Measurements from ENCODE around the gene TNFRSF14. TPM values are rescaled to one million over a fixed set of nuclear protein-coding genes. Genes with fewer than 3 reads are reported as not detected.

Gene TNFRSF14
- total RNA-seq, 2 experiments from 2014 or later = 145 to 152 TPM

DNA sequence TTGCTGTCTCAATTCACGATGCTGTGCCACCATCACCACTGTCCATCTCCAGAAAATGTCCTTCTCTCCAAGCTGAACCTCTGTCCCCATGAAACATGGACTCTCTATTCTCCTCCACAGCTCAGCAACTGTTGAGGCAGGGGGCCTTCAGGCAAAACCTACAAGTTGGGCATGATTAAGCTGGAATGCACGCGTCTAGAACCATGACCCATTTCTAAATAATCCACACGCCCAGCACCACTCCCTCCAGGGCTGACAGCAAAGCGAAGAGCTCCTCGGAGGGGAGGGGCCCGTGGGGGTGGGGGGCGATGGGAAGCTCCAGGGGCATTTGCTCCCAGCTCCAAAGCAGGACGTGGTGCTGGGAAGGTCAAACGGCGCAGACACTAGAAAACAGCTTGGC, 22.8 kb upstream of the TNFRSF14 start:
- Mint-ChIP-seq H3K36me3 (no peaks in the 10 kb centered on the region), H3K4me3 (no peak overlapping the region), H3K27ac (no peak overlapping the region), H3K27me3 (peaks cover 8% of the 10 kb centered on the region), H3K9me3 (no peaks in the 10 kb centered on the region), H3K4me1 (ENCODE audit: low read depth) (peaks cover 9% of the 10 kb centered on the region)
- intact Hi-C loops (cut with micrococcal nuclease) = no loop called here
- ChIA-PET CTCF (interaction anchor here (1.3 kb wide), 1 partner anchor 14 kb away, joined by 3 read pairs; no protein-coding TSS in a partner anchor), POLR2A (interaction anchor here (0.6 to 0.9 kb wide), 2 partner anchors 9 to 14 kb away, joined by 3 to 4 read pairs; no protein-coding TSS in a partner anchor)
- DNase-seq = no peak

DNA sequence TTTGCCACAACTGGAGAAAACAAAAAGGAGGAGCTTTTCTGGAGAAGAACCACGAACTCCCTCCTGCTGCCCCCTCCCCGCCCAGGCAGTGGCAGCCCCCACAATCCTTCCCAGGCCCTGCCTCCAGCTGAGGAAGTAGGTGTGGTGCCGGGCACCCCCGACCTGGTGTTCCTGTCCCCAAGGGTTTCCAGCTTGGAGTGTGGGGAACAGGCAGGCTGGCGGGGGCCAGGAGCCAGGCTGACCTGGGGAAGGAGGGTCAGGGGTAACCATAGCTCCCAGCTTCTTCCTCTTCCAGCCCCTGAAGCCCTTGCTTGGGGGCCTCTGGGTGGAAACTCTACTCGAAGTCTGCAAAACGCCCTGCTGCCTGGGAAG, 21.9 kb upstream of the TNFRSF14 start:
- no peak overlapping the region for H3K4me3 Mint-ChIP-seq
- H3K9me3 Mint-ChIP-seq = no peaks in the 10 kb centered on the region
- H3K27me3 Mint-ChIP-seq = peaks cover 8% of the 10 kb centered on the region
- H3K4me1 Mint-ChIP-seq (ENCODE audit: low read depth) = peaks cover 3% of the 10 kb centered on the region
- ChIA-PET POLR2A (interaction anchor here (0.9 kb wide), 1 partner anchor 13 kb away, joined by 4 read pairs; no protein-coding TSS in a partner anchor), CTCF (no interaction called here)
- intact Hi-C loops (cut with micrococcal nuclease) = no loop called here
- no peak overlapping the region for H3K27ac Mint-ChIP-seq
- DNase-seq = no peak
- no peaks in the 10 kb centered on the region for H3K36me3 Mint-ChIP-seq

DNA sequence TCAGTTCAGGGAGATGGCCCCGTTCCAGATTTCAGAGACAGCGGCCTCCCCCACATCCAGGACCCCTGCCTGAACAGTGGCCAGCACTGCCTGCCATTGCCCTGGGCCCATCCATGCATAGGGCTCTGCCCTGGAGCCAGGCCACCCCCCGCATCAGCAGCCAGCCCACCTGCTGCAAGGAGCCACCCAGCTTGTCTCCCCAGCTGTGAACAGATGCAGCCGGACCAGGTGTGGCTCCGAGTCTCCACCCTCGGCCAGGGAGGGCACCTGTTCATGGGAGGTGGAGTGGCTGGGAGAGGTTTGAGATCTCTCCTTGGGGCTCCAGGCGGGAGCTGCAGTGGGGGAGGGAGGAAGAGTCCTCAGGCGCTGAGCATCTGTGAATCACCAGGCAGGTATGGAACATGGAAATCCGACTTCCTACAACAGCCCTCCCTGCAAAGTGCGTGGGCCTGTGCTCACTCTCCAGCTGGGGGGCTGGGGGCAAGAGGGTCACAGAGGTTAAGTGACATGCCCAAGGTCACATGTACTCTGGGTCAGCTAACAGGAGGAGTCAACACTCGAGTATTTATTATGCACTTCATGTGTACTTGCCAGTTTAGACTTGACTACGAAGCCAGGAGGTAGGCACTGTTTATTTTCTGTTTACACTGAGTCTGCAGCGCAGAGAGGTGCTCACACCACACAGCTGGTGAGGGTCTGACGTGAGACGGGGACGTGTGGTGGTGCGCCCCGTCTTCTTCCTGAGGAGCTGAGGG, 21.3 kb upstream of the TNFRSF14 start:
- H3K4me3 Mint-ChIP-seq = no peak overlapping the region
- intact Hi-C loops (cut with micrococcal nuclease) = no loop called here
- peaks cover 3% of the 10 kb centered on the region for H3K4me1 Mint-ChIP-seq (ENCODE audit: low read depth)
- peaks cover 8% of the 10 kb centered on the region for H3K27me3 Mint-ChIP-seq
- H3K36me3 Mint-ChIP-seq = no peaks in the 10 kb centered on the region
- POLR2A ChIA-PET = interaction anchor here (0.6 kb wide), 1 partner anchor 21 kb away, joined by 5 read pairs; no protein-coding TSS in a partner anchor
- no peak overlapping the region for H3K27ac Mint-ChIP-seq
- no peak for DNase-seq
- H3K9me3 Mint-ChIP-seq = no peaks in the 10 kb centered on the region
- CTCF ChIA-PET = no interaction called here

DNA sequence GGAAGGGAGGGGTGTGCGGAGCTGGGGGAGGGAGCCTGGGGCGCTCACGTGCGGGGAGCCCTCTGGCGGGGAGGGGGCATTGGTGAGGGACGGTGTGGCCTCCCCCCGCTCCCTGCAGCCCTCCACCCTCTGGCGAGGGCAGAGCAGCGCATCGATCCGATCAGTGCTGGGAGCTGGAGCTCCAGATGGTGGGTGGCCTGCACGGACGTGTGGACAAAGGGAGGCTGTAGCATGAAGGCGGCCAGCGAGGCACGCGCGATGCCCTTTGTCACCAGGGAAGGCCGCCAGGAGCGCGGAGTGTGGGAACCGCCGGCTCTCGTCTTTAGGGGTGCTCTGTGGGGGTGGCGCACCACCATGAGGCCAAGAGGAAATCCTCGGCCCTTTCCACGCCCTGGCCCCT, 20.7 kb upstream of the TNFRSF14 start:
- H3K36me3 Mint-ChIP-seq = no peaks in the 10 kb centered on the region
- no peaks in the 10 kb centered on the region for H3K9me3 Mint-ChIP-seq
- peaks cover 8% of the 10 kb centered on the region for H3K27me3 Mint-ChIP-seq
- no peak overlapping the region for H3K27ac Mint-ChIP-seq
- DNase-seq = no peak
- CTCF ChIA-PET = no interaction called here
- peaks cover 3% of the 10 kb centered on the region for H3K4me1 Mint-ChIP-seq (ENCODE audit: low read depth)
- POLR2A ChIA-PET = interaction anchor here (0.6 kb wide), 1 partner anchor 20 kb away, joined by 5 read pairs; no protein-coding TSS in a partner anchor
- no peak overlapping the region for H3K4me3 Mint-ChIP-seq
- intact Hi-C loops (cut with micrococcal nuclease) = no loop called here

DNA sequence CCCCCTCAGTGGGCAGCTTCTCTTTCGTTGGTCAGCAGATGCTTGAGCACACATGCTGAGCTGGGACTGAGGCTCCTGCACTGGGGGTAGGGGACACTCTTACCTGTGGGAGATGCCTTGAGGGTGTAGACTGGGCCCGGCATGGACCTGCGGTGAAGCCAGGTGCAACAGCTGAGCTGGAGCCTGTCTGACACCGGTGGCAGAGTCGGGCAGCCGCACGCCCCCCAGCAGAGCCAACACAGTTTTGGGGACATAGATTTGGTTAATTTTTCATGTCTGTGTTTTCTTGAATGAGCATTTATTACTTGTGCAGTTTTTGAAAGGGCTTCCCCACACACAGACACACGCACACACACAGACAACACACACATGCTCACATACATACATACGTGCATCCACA, 20.2 kb upstream of the TNFRSF14 start:
- no peak for DNase-seq
- Mint-ChIP-seq H3K4me1 (ENCODE audit: low read depth) (peaks cover under 1% of the 10 kb centered on the region), H3K27me3 (peaks cover 6% of the 10 kb centered on the region), H3K27ac (no peak overlapping the region), H3K4me3 (no peak overlapping the region), H3K9me3 (no peaks in the 10 kb centered on the region), H3K36me3 (no peaks in the 10 kb centered on the region)
- ChIA-PET POLR2A (no interaction called here), CTCF (no interaction called here)
- intact Hi-C loops (cut with micrococcal nuclease) = no loop called here

DNA sequence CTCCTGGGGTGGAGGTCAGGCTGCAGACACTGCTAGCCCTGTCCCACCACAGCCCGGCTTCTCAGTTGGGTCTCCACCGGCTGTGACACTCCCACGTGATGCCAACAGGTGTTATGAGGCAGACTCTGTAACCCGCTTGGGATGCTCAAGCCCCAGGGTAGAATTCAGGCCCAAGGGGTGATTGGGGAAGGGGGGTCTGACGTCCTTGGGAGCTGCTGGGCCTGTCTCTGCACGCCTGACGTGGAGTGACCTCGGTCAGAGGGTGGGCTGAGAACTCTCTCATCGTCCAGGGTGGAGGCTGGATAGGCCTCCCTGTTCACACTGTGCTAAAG, 18.4 kb upstream of the TNFRSF14 start:
- no peaks in the 10 kb centered on the region for H3K9me3 Mint-ChIP-seq
- H3K4me1 Mint-ChIP-seq (ENCODE audit: low read depth) = peaks cover 2% of the 10 kb centered on the region
- no peak overlapping the region for H3K4me3 Mint-ChIP-seq
- ChIA-PET CTCF (interaction anchor here (0.6 kb wide), 1 partner anchor 59 kb away, joined by 5 read pairs; no protein-coding TSS in a partner anchor), POLR2A (interaction anchor here (0.6 kb wide), 1 partner anchor 8 kb away, joined by 4 read pairs; no protein-coding TSS in a partner anchor)
- intact Hi-C loops (cut with micrococcal nuclease) = no loop called here
- H3K27me3 Mint-ChIP-seq = no peaks in the 10 kb centered on the region
- no peak overlapping the region for H3K27ac Mint-ChIP-seq
- no peaks in the 10 kb centered on the region for H3K36me3 Mint-ChIP-seq
- no peak for DNase-seq

DNA sequence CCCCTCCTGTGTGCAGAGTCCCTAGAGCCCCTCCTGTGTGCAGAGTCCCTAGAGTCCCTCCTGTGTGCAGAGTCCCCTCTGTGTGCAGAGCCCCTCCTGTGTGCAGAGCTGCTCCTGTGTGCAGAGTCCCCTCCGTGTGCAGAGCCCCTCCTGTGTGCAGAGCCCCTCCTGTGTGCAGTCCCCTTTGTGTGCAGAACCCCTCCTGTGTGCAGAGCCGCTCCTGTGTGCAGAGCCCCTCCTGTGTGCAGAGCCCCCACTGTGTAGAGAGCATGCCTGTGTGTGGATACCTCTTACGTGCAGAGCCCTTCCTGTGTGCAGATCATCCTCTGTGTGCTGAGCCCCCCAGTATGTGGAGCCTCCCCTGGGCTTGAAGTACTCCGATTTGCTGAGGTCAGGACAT, 17.8 kb upstream of the TNFRSF14 start:
- CTCF ChIA-PET = interaction anchor here (0.6 to 1.7 kb wide), 2 partner anchors 23 to 59 kb away, joined by 5 to 8 read pairs; no protein-coding TSS in a partner anchor
- H3K4me1 Mint-ChIP-seq (ENCODE audit: low read depth) = peaks cover 2% of the 10 kb centered on the region

DNA sequence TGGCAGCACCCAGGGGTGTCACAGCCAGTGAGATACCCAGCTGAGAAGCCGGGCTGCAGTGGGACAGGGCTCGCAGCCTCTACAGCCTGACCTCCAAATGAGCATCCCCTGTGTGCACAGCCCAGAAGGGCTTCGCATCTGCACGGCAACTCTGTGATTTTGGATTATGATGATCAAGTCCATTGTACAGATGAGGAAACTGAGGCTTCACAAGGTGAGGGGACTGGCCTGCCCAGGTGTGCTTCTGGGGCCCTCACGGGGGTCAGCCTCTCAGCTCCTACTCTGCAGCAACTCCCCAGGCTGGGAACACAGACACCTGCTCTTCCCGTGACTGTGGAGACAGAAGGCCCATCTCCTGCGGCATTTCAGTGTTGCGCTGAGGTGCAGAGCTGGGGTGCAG, 17.3 kb upstream of the TNFRSF14 start:
- no peak for DNase-seq
- no peaks in the 10 kb centered on the region for H3K9me3 Mint-ChIP-seq
- H3K4me1 Mint-ChIP-seq (ENCODE audit: low read depth) = peaks cover 2% of the 10 kb centered on the region
- H3K4me3 Mint-ChIP-seq = no peak overlapping the region
- ChIA-PET POLR2A (no interaction called here), CTCF (interaction anchor here (1.0 to 1.7 kb wide), 3 partner anchors 9 to 23 kb away, joined by 3 to 8 read pairs (median 5); partner anchors contain the start of genes HES5 and PANK4)
- H3K27ac Mint-ChIP-seq = no peak overlapping the region
- H3K27me3 Mint-ChIP-seq = no peaks in the 10 kb centered on the region
- H3K36me3 Mint-ChIP-seq = no peaks in the 10 kb centered on the region
- intact Hi-C loops (cut with micrococcal nuclease) = no loop called here

More for the DNA sequence above, 17.8 kb upstream of the TNFRSF14 start:
- H3K36me3 Mint-ChIP-seq = no peaks in the 10 kb centered on the region
- no peak overlapping the region for H3K4me3 Mint-ChIP-seq
- no peak for DNase-seq
- no peak overlapping the region for H3K27ac Mint-ChIP-seq
- H3K27me3 Mint-ChIP-seq = no peaks in the 10 kb centered on the region
- POLR2A ChIA-PET = interaction anchor here (0.6 kb wide), 1 partner anchor 9 kb away, joined by 4 read pairs; no protein-coding TSS in a partner anchor
- no peaks in the 10 kb centered on the region for H3K9me3 Mint-ChIP-seq
- intact Hi-C loops (cut with micrococcal nuclease) = no loop called here

DNA sequence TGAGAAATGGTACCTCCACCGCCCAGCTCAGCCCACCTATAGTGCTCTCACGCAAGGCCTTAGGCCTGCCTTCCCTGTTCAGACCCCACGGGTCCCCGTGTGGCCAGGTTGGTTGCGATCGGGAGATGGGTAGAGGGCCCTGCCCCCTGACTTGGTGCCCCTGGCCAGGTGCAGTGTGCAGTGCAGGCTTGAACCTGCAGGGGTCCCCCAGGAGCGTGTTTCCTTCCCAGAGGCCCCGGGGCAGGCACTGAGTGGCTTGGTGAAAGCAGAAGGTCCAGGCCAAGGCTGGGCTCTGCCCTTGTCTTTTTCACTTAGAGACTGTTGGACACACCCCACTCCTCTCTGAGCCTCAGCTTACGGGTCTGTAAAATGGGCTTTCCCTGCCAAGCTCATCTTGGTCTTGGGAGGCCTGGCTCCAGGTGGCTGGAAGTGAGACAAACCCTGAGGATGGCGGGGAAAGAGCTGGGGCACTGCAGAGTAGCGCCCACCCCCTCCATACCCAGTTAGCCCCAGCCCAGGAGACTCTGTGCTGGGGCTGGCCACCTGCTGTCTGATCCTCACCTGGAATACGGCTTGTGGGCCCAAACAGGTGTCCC, 16.8 kb upstream of the TNFRSF14 start:
- DNase-seq = peak; percentile 55
- no peak overlapping the region for H3K4me3 Mint-ChIP-seq

DNA sequence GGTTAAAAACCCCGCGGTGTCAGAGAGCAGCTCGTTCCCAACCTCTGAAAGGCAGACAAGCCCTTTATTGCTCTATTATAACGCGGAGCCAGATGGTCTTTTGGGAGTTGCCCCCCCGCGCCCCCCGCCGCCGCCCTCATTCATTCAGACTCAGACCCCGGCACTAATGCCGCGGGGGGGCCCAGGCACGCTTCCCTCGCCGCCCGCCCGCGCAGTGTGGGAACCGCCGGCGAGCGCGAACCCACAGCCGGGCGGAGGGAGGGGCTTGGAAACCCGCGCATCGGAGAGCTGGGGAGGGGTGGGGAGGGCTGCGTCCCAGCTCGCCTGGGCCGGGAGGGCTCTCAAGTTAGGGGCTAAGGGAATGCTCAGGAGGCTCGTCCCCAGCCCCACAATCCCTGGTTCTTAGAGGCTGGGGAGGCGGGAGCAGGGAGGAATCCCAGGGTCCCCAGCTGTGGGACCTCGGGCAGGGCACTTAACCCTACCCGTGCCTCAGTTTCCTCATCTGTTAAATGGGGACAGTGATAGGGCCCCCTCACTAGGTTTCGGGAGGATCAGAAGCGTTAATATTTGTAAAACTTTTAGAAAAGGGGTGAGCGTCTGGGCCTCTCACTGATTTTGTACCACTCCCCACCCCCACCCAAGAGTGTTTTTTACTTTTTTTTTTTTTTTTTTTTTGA, 15.2 kb upstream of the TNFRSF14 start:
- POLR2A ChIA-PET = interaction anchor here (1.1 to 3.0 kb wide), 2 partner anchors 15 to 16 kb away, joined by 4 to 10 read pairs; partner anchors contain the start of gene PANK4
- intact Hi-C loops (cut with micrococcal nuclease) = no loop called here
- CTCF ChIA-PET = interaction anchor here (0.7 to 1.6 kb wide), 3 partner anchors 10 to 15 kb away, joined by 3 to 5 read pairs (median 5); partner anchors contain the start of gene TNFRSF14

More for the DNA sequence above, 16.8 kb upstream of the TNFRSF14 start:
- intact Hi-C loops (cut with micrococcal nuclease) = no loop called here
- POLR2A ChIA-PET = no interaction called here
- Mint-ChIP-seq H3K9me3 (no peaks in the 10 kb centered on the region), H3K4me1 (ENCODE audit: low read depth) (peaks cover 2% of the 10 kb centered on the region), H3K27me3 (no peaks in the 10 kb centered on the region), H3K27ac (no peak overlapping the region), H3K36me3 (no peaks in the 10 kb centered on the region)
- CTCF ChIA-PET = interaction anchor here (1.0 to 1.7 kb wide), 4 partner anchors 8 to 22 kb away, joined by 3 to 8 read pairs (median 5); partner anchors contain the start of genes HES5 and PANK4

DNA sequence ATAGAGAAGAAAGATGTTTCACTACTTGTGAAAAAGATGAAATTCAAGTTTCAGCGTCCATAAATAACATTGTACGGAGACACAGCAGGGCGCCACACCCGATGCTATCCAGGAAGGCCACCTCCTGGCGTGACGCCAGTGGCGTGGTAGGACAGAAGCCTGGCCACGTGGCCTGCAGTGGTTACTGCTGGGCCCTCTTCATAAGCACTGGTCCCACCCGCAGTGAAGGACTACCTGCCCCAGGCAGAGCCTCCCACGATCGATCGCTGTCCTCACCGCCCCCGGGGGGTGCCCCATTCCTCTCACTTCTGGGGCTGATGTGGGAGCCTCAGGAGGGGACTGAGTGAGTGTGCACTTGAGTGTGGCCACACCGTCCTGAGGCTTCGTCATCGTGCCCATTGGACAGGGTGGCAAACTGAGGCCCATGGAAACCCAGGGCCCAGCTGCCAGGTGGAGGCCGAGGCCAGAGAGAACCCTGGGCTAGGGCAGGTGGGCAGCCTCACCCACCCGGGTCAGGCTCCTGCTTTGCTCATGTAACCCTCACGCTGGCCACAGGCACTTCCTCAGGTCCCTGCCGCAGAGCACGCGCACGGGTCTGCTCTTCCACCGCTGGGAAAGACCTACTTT, 14.4 kb upstream of the TNFRSF14 start:
- Mint-ChIP-seq H3K27ac (no peak overlapping the region), H3K27me3 (no peaks in the 10 kb centered on the region), H3K4me3 (no peak overlapping the region), H3K4me1 (ENCODE audit: low read depth) (peaks cover 2% of the 10 kb centered on the region), H3K36me3 (no peaks in the 10 kb centered on the region), H3K9me3 (no peaks in the 10 kb centered on the region)
- ChIA-PET CTCF (interaction anchor here (0.7 to 1.4 kb wide), 2 partner anchors 12 to 14 kb away, joined by 3 to 5 read pairs; partner anchors contain the start of gene TNFRSF14), POLR2A (interaction anchor here (1.1 to 3.0 kb wide), 2 partner anchors 16 to 17 kb away, joined by 4 to 10 read pairs; partner anchors contain the start of gene PANK4)
- intact Hi-C loops (cut with micrococcal nuclease) = no loop called here
- DNase-seq = no peak

More for the DNA sequence above, 15.2 kb upstream of the TNFRSF14 start:
- Mint-ChIP-seq H3K4me3 (no peak overlapping the region), H3K27ac (no peak overlapping the region), H3K27me3 (no peaks in the 10 kb centered on the region), H3K4me1 (ENCODE audit: low read depth) (peaks cover 2% of the 10 kb centered on the region), H3K9me3 (no peaks in the 10 kb centered on the region), H3K36me3 (no peaks in the 10 kb centered on the region)
- DNase-seq = no peak

All from activated CD4-positive, alpha-beta memory T cell treated with anti-CD3 and anti-CD28 coated beads for 36 hours (primary cell).